B cell (primary cell): ENCODE results near the gene RIBC1. TPM values are rescaled to one million over a fixed set of nuclear protein-coding genes. Genes with fewer than 3 reads are reported as not detected.
A peak's percentile ranks its signal among the peaks of the same experiment; 100 is the strongest.

Experiments
- ATAC-seq: fragments of 200-7000 bp; cut with Tn5 transposase; one replicate; pipeline ENCODE4 v1.10.0; 2021; ENCODE audit warnings: low read depth, mild to moderate bottlenecking, moderate number of reproducible peaks, moderate library complexity
- CTCF ChIA-PET: fragments of 350-600 bp; sonication (Branson Sonifier 250); formaldehyde crosslinking; loops from one replicate; lab custom pipeline; 2021; ENCODE audit warnings: antibody characterized with exemption, inconsistent platforms; lab: Charles Lee
- POLR2A ChIA-PET: fragments of 350-600 bp; sonication (Branson Sonifier 250); formaldehyde crosslinking; loops from one replicate; lab custom pipeline; 2021; ENCODE audit warnings: antibody characterized with exemption; lab: Charles Lee
- DNase-seq: peaks from one replicate; pipeline ENCODE4 v3.0.0; 2013
- H2AFZ ChIP-seq: 2 replicates; pipeline ENCODE4 v1.6.1; 2012; ENCODE audit warnings: mild to moderate bottlenecking, low read depth, low read length; ENCODE audit not compliant: insufficient read depth, poor library complexity, severe bottlenecking
- H3K27ac ChIP-seq, 2 donors: 1 replicate in 1 of 2; 2 replicates in 1 of 2; pipeline ENCODE4 v1.5.1; 2012 to 2013; ENCODE audit warnings: low read length in 2 of 2, mild to moderate bottlenecking in 2 of 2, moderate library complexity in 1 of 2
- H3K27me3 ChIP-seq, 4 experiments: fragments of 200-600 bp in 1 of 4; sonication (generic) in 1 of 4; replicated peaks in 1 of 4; 1 replicate in 2 of 4; 2 replicates in 2 of 4; pipeline versions ENCODE4 v1.6.1 to v1.7.0; 2013 to 2016; ENCODE audit warnings: low read length in 3 of 4, mild to moderate bottlenecking in 2 of 4, mixed read lengths in 1 of 4, moderate library complexity in 1 of 4; ENCODE audit not compliant: insufficient read depth in 4 of 4, control insufficient read depth in 3 of 4; ENCODE audit errors: control extremely low read depth in 1 of 4
- H3K36me3 ChIP-seq, 2 experiments: replicated peaks in 1 of 2; 1 replicate in 1 of 2; 2 replicates in 1 of 2; pipeline versions ENCODE4 v1.6.1 to v1.7.1; 2013; ENCODE audit warnings: low read length in 1 of 2; ENCODE audit not compliant: insufficient read depth in 2 of 2, control insufficient read depth in 1 of 2; ENCODE audit errors: control extremely low read depth in 1 of 2, extremely low read depth in 1 of 2
- H3K4me1 ChIP-seq, 2 donors: fragments of 200-600 bp in 1 of 2; sonication (generic) in 1 of 2; 1 replicate in 1 of 2; 2 replicates in 1 of 2; pipeline versions ENCODE4 v1.5.1 to v1.6.1; 2013 to 2017; ENCODE audit warnings: low read length in 2 of 2; ENCODE audit not compliant: control insufficient read depth in 2 of 2, insufficient read depth in 2 of 2
- H3K4me2 ChIP-seq: replicated peaks from 2 replicates; pipeline ENCODE3; 2012; ENCODE audit warnings: mild to moderate bottlenecking, low read depth, low read length; ENCODE audit not compliant: poor library complexity, severe bottlenecking
- H3K4me3 ChIP-seq, 5 experiments: fragments of 200-600 bp in 1 of 5; sonication (generic) in 1 of 5; 1 replicate in 3 of 5; 2 replicates in 2 of 5; pipeline versions ENCODE4 v1.5.1 to v1.7.0; 2011 to 2016; ENCODE audit warnings: low read length in 4 of 5, mild to moderate bottlenecking in 4 of 5, low read depth in 2 of 5, control low read depth in 1 of 5, moderate library complexity in 1 of 5; ENCODE audit not compliant: insufficient read depth in 1 of 5; ENCODE audit errors: control extremely low read depth in 1 of 5, extremely low read depth in 1 of 5
- H3K79me2 ChIP-seq: fragments of 200-600 bp; sonication (generic); one replicate; pipeline ENCODE4 v1.6.0; 2016; ENCODE audit warnings: low read length; ENCODE audit not compliant: control insufficient read depth, insufficient read depth
- H3K9ac ChIP-seq: fragments of 200-600 bp; sonication (generic); 2 replicates; pipeline ENCODE4 v1.6.1; 2017; ENCODE audit warnings: mild to moderate bottlenecking, low read length, moderate library complexity
- H3K9me3 ChIP-seq, 3 donors: one replicate each; pipeline versions ENCODE4 v1.6.1 to v1.7.1; 2013; ENCODE audit warnings: low read length in 2 of 3; ENCODE audit not compliant: control insufficient read depth in 2 of 3, insufficient read depth in 1 of 3; ENCODE audit errors: control extremely low read depth in 1 of 3
- H4K20me1 ChIP-seq: 2 replicates; pipeline ENCODE4 v1.6.0; 2012; ENCODE audit warnings: mild to moderate bottlenecking, low read length; ENCODE audit not compliant: insufficient read depth, control insufficient read depth, poor library complexity, severe bottlenecking
- H3K27ac Mint-ChIP-seq: one replicate; pipeline ENCODE4 v1.8.0; 2021; ENCODE audit warnings: mixed read lengths
- H3K27me3 Mint-ChIP-seq: one replicate; pipeline ENCODE4 v1.8.0; 2021; ENCODE audit warnings: mixed read lengths
- H3K4me1 Mint-ChIP-seq: one replicate; pipeline ENCODE4 v1.8.0; 2021; ENCODE audit warnings: mixed read lengths
- H3K4me3 Mint-ChIP-seq: one replicate; pipeline ENCODE4 v1.8.0; 2021; ENCODE audit warnings: mixed read lengths
- H3K9me3 Mint-ChIP-seq: one replicate; pipeline ENCODE4 v1.8.0; 2022; ENCODE audit warnings: mixed read lengths; ENCODE audit not compliant: insufficient read depth
- EZH2 ChIP-seq: IDR thresholded peaks from 2 replicates; pipeline ENCODE4 v1.6.1; 2012; ENCODE audit warnings: borderline replicate concordance, low read depth, mild to moderate bottlenecking, moderate library complexity, low read length; ENCODE audit not compliant: insufficient read depth, poor library complexity, severe bottlenecking
- WGBS: methylation state at CpG from one replicate; pipeline ENCODE4 v1.1.5; 2013; ENCODE audit warnings: missing lambda C conversion rate; ENCODE audit not compliant: insufficient coverage; 5-methylcytosine and 5-hydroxymethylcytosine counted together
- intact Hi-C: fragments of 100-400 bp; cut with micrococcal nuclease; formaldehyde crosslinking; loops from one replicate; pipeline ENCODE4 v1.10.0; 2022
- polyA plus RNA-seq: library from polyadenylated mRNA; depleted of rRNA; stranded (reverse); fragments of >200 nt; gene quantifications from 2 replicates; pipeline ENCODE4 v1.2.3, GENCODE V29; 2012
- total RNA-seq, 2 donors: library from RNA; stranded (reverse); fragments of 120-200 nt in 1 of 2; gene quantifications; 1 replicate in 1 of 2; 2 replicates in 1 of 2; pipeline versions ENCODE4 v1.2.3 to v1.2.4, GENCODE V29; 2013 to 2022
- TF ChIP-seq, protein P1 (sequence below): fragments of 200-600 bp; IDR thresholded peaks from one replicate; pipeline ENCODE4 v1.8.0; 2022; ENCODE audit warnings: antibody characterized with exemption, mild to moderate bottlenecking

The RIBC1 gene
- total and polyA plus RNA-seq, 2 donors (not counting 1 experiment from before 2014, with no cell fraction given), result 0.95 to 1.0 TPM

DNA sequence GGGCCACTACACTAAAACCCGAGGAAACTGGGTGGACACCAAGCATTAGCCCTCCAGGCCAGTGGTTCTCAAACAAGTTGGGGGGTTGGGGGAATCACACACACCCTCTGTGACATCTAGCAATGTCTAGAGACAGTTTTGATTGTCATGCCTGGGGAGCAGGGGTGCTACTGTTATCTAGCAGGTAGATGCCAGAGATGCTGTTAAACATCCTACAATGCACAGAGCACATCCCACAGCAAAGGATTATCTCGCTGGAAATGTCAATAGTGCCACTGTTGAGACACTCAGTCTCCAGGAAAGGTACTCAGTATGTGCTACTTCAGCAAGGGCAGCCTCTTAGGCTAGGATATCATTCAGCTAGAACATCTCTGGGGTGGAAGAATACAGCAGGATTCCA is 1.5 kb upstream of the RIBC1 start:
- H3K4me1 ChIP-seq, result peaks cover 17 to 23% of the 10 kb centered on the region in 2 donors
- H3K4me1 Mint-ChIP-seq, result peaks cover 31% of the 10 kb centered on the region
- H3K4me3 ChIP-seq, result peak overlapping the region; percentile 43 to 95 (median 93)
- peak overlapping the region in 1 of 2 donors; percentile 98 for H3K27ac ChIP-seq
- H3K79me2 ChIP-seq, result peaks cover 51% of the 10 kb centered on the region
- CTCF ChIA-PET, result no interaction called here
- H3K27me3 ChIP-seq, result no peaks in the 10 kb centered on the region
- peak overlapping the region; percentile 87 for H3K4me3 Mint-ChIP-seq
- H3K9me3 Mint-ChIP-seq, result no peaks in the 10 kb centered on the region
- H2AFZ ChIP-seq, result no peak overlapping the region
- H3K9me3 ChIP-seq, result no peaks in the 10 kb centered on the region
- POLR2A ChIA-PET, result no interaction called here
- H3K36me3 ChIP-seq, result no peaks in the 10 kb centered on the region
- H3K27ac Mint-ChIP-seq, result peak overlapping the region; percentile 94
- peak overlapping the region; percentile 96 for H3K9ac ChIP-seq
- H4K20me1 ChIP-seq, result peaks cover 40% of the 10 kb centered on the region
- ATAC-seq (no peak), DNase-seq (no peak)
- WGBS, result no CpG with 5 or more reads among the region's 2 CpGs
- H3K27me3 Mint-ChIP-seq, result no peaks in the 10 kb centered on the region
- TF ChIP-seq, protein P1, sequence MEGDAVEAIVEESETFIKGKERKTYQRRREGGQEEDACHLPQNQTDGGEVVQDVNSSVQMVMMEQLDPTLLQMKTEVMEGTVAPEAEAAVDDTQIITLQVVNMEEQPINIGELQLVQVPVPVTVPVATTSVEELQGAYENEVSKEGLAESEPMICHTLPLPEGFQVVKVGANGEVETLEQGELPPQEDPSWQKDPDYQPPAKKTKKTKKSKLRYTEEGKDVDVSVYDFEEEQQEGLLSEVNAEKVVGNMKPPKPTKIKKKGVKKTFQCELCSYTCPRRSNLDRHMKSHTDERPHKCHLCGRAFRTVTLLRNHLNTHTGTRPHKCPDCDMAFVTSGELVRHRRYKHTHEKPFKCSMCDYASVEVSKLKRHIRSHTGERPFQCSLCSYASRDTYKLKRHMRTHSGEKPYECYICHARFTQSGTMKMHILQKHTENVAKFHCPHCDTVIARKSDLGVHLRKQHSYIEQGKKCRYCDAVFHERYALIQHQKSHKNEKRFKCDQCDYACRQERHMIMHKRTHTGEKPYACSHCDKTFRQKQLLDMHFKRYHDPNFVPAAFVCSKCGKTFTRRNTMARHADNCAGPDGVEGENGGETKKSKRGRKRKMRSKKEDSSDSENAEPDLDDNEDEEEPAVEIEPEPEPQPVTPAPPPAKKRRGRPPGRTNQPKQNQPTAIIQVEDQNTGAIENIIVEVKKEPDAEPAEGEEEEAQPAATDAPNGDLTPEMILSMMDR, result no peak
- no peak for TF ChIP-seq EZH2
- intact Hi-C loops, result loop anchor here (10.0 kb wide), 1 partner anchor 1744 kb away; no protein-coding TSS in a partner anchor
- peak overlapping the region; percentile 88 for H3K4me2 ChIP-seq

DNA sequence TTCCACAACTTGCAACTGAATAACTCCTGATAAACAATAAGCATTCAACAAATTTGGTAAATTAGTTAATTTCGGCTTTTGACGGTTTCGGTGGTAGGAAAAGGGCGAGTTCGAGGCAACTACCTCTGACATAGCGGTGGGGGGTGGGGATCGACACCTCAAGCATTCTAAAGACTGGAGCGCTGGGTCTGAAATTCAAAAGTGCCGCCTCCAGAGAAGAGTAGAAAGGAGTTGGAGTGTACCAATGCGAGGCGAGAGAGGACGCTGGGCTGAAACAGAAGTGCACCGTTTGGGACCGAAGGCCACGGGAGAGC is 944 bp upstream of the RIBC1 start:
- no peaks in the 10 kb centered on the region for H3K27me3 ChIP-seq
- CTCF ChIA-PET, result interaction anchor here (1.1 to 2.3 kb wide), 3 partner anchors 14 to 104 kb away, joined by 3 to 13 read pairs (median 8); no protein-coding TSS in a partner anchor
- peak overlapping the region; percentile 43 to 95 (median 93) for H3K4me3 ChIP-seq
- ATAC-seq, result no peak
- no peaks in the 10 kb centered on the region for H3K27me3 Mint-ChIP-seq
- H3K4me1 ChIP-seq, result peaks cover 17 to 23% of the 10 kb centered on the region in 2 donors
- no peaks in the 10 kb centered on the region for H3K9me3 ChIP-seq
- no peak for TF ChIP-seq EZH2
- TF ChIP-seq, protein P1, result no peak
- peaks cover 31% of the 10 kb centered on the region for H3K4me1 Mint-ChIP-seq
- no peaks in the 10 kb centered on the region for H3K9me3 Mint-ChIP-seq
- H4K20me1 ChIP-seq, result peaks cover 39% of the 10 kb centered on the region
- peak overlapping the region; percentile 96 to 98 for H3K27ac ChIP-seq
- H3K4me3 Mint-ChIP-seq, result peak overlapping the region; percentile 87
- peaks cover 47% of the 10 kb centered on the region for H3K79me2 ChIP-seq
- peak overlapping the region; percentile 88 for H3K4me2 ChIP-seq
- POLR2A ChIA-PET, result interaction anchor here (0.7 to 2.1 kb wide), 4 partner anchors 13 to 341 kb away, joined by 3 to 9 read pairs (median 5); partner anchors contain the start of genes HSD17B10 and TSPYL2
- H3K27ac Mint-ChIP-seq, result peak overlapping the region; percentile 94
- H3K36me3 ChIP-seq, result no peaks in the 10 kb centered on the region
- intact Hi-C loops, result loop anchor here (1.0 to 10.0 kb wide), 3 partner anchors 13 to 1743 kb away; partner anchors contain the start of gene HSD17B10
- peak overlapping the region; percentile 81 for H2AFZ ChIP-seq
- peak overlapping the region; percentile 96 for H3K9ac ChIP-seq
- DNase-seq, result no peak
- WGBS, result 0% methylated on average over 10 of the region's 15 CpGs
